Measurements from ENCODE around the gene MOB3A. TPM values are rescaled to one million over a fixed set of nuclear protein-coding genes. Genes with fewer than 3 reads are reported as not detected.

Gene MOB3A
- total and polyA plus RNA-seq, 9 of the 15 experiments (the other 6 are each of a cell fraction or from before 2014, with no cell fraction given): 1.1 to 24.1 (median 6.0) TPM

DNA sequence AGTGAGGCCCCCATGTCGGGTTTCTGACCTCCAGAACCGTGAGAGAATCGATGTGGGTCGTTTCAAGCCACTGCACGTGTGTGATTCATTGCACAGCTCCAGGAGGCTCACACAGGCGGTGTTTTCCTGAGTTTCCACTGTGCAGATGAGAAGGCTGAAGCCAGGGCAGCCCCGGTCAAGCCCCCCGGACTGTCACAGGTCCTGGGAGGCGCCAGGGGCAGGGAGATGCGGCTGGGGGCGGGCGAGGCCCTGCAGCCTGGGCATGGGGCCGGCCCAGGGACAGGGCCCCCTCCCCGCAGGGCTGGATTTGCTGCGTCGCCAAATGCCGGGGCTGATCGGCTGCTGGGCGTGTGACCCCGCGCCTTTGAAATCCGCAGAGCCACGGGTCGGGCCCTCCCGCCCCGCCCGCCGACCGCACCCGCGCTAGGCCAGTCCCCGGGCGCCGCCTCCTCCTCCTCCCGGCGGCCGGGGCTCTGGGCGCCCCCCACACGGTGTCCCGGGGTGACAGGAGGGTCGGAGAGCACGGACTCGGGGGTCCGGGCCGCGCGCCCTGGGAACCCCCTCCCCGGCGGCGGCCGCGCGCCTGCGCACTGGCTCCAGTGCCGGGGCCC is 35.1 kb downstream of the MOB3A start (continued):
- TF ChIP-seq PCBP2 (IDR thresholded peaks at IDR 0.05; ENCODE audit: low read depth, low read length, poor library complexity, severe bottlenecking) (no peak), XRCC3 (IDR thresholded peaks at IDR 0.05) (no peak), ZNF384 (IDR thresholded peaks at IDR 0.05; ENCODE audit: low read depth, low read length) (no peak), CBX2 (IDR thresholded peaks at IDR 0.05; ENCODE audit: insufficient read depth, low read length, poor library complexity, severe bottlenecking) (no peak), CHD2 (IDR thresholded peaks at IDR 0.05; ENCODE audit: low read depth, low read length) (no peak), ZNF134 (CRISPR knock-in tag; conservative IDR thresholded peaks at IDR 0.05) (no peak), EGR1 (conservative IDR thresholded peaks at IDR 0.05) (0 out of 2 replicates have a peak, but pooled peaks have one; percentile 4), ILF3 (IDR thresholded peaks at IDR 0.05; ENCODE audit: borderline replicate concordance) (no peak; the same call in 1 of the 2 replicates), TGIF2 (CRISPR knock-in tag; IDR thresholded peaks at IDR 0.05) (no peak; the same call in 1 of the 2 replicates), ZNF347 (CRISPR knock-in tag; IDR thresholded peaks at IDR 0.05; ENCODE audit: low read depth) (no peak), KAT7 (CRISPR knock-in tag; IDR thresholded peaks at IDR 0.05; ENCODE audit: borderline replicate concordance) (peak; percentile 93), KAT8 (IDR thresholded peaks at IDR 0.05; ENCODE audit: low read depth) (no peak), TBL1XR1 (IDR thresholded peaks at IDR 0.05; ENCODE audit: low read length in 2 of 2) (no peak), MBD2 (IDR thresholded peaks at IDR 0.05; ENCODE audit: borderline replicate concordance, low read depth) (no peak; the same call in 1 of the 2 replicates), ETS2 (tag; IDR thresholded peaks at IDR 0.05; ENCODE audit: borderline replicate concordance, poor library complexity, severe bottlenecking) (no peak), MYC (IDR thresholded peaks at IDR 0.05; ENCODE audit: low read depth, low read length) (peak; percentile 46; the same call in 1 of the 2 replicates), MYC (CRISPR knock-in tag; IDR thresholded peaks at IDR 0.05; ENCODE audit: borderline replicate concordance, low read depth) (0 out of 2 replicates have a peak, but pooled peaks have one; percentile 50)
- TF ChIP-seq, protein P1, sequence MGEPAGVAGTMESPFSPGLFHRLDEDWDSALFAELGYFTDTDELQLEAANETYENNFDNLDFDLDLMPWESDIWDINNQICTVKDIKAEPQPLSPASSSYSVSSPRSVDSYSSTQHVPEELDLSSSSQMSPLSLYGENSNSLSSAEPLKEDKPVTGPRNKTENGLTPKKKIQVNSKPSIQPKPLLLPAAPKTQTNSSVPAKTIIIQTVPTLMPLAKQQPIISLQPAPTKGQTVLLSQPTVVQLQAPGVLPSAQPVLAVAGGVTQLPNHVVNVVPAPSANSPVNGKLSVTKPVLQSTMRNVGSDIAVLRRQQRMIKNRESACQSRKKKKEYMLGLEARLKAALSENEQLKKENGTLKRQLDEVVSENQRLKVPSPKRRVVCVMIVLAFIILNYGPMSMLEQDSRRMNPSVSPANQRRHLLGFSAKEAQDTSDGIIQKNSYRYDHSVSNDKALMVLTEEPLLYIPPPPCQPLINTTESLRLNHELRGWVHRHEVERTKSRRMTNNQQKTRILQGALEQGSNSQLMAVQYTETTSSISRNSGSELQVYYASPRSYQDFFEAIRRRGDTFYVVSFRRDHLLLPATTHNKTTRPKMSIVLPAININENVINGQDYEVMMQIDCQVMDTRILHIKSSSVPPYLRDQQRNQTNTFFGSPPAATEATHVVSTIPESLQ (CRISPR knock-in tag; IDR thresholded peaks at IDR 0.05): no peak
- TF ChIP-seq, protein P2, sequence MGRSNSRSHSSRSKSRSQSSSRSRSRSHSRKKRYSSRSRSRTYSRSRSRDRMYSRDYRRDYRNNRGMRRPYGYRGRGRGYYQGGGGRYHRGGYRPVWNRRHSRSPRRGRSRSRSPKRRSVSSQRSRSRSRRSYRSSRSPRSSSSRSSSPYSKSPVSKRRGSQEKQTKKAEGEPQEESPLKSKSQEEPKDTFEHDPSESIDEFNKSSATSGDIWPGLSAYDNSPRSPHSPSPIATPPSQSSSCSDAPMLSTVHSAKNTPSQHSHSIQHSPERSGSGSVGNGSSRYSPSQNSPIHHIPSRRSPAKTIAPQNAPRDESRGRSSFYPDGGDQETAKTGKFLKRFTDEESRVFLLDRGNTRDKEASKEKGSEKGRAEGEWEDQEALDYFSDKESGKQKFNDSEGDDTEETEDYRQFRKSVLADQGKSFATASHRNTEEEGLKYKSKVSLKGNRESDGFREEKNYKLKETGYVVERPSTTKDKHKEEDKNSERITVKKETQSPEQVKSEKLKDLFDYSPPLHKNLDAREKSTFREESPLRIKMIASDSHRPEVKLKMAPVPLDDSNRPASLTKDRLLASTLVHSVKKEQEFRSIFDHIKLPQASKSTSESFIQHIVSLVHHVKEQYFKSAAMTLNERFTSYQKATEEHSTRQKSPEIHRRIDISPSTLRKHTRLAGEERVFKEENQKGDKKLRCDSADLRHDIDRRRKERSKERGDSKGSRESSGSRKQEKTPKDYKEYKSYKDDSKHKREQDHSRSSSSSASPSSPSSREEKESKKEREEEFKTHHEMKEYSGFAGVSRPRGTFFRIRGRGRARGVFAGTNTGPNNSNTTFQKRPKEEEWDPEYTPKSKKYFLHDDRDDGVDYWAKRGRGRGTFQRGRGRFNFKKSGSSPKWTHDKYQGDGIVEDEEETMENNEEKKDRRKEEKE (IDR thresholded peaks at IDR 0.05; ENCODE audit: borderline replicate concordance in 1 of 2, control insufficient read depth in 1 of 2, low read depth in 2 of 2, low read length in 1 of 2): no peak
- TF ChIP-seq, protein P3, sequence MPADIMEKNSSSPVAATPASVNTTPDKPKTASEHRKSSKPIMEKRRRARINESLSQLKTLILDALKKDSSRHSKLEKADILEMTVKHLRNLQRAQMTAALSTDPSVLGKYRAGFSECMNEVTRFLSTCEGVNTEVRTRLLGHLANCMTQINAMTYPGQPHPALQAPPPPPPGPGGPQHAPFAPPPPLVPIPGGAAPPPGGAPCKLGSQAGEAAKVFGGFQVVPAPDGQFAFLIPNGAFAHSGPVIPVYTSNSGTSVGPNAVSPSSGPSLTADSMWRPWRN (IDR thresholded peaks at IDR 0.05; ENCODE audit: low read depth): 0 out of 2 replicates have a peak, but pooled peaks have one; percentile 30
- TF ChIP-seq, protein P4, sequence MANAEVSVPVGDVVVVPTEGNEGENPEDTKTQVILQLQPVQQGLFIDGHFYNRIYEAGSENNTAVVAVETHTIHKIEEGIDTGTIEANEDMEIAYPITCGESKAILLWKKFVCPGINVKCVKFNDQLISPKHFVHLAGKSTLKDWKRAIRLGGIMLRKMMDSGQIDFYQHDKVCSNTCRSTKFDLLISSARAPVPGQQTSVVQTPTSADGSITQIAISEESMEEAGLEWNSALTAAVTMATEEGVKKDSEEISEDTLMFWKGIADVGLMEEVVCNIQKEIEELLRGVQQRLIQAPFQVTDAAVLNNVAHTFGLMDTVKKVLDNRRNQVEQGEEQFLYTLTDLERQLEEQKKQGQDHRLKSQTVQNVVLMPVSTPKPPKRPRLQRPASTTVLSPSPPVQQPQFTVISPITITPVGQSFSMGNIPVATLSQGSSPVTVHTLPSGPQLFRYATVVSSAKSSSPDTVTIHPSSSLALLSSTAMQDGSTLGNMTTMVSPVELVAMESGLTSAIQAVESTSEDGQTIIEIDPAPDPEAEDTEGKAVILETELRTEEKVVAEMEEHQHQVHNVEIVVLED (CRISPR knock-in tag; IDR thresholded peaks at IDR 0.05): no peak; the same call in 1 of the 2 replicates

All from K562 (cell line).